ENCODE measurements around the gene VAMP2. TPM values are rescaled to one million over a fixed set of nuclear protein-coding genes. Genes with fewer than 3 reads are reported as not detected.

Gene VAMP2
- total RNA-seq, 4 donors from 2014 or later, result 20.9 to 49.4 (median 30.1) TPM

- Histone ChIP-seq H3K4me1 (peaks cover 4 to 10% (median 7%) of the 10 kb centered on the region in 4 donors), H3K36me3 (no peaks in the 10 kb centered on the region), H3K9me3 (no peaks in the 10 kb centered on the region), H3K27ac (no peak overlapping the region), H3K27me3 (peaks cover 69% of the 10 kb centered on the region), H3K4me3 (peak overlapping the region in 2 of 4 donors; percentile 39 to 42)
- in situ Hi-C loops (cut with MboI; ENCODE audit: low pct_ligation_motif_present in 1 of 4, low pct_unique_long_range_greater_than_20kb in 1 of 4, low sequenced_read_pairs in 3 of 4) (loop anchor here in 1 of 4 donors (10.0 kb wide), 1 partner anchor 45 kb away; no protein-coding TSS in a partner anchor), intact Hi-C loops (cut with DNase I; ENCODE audit: low total_unique reads) (no loop called here)
- DNase-seq, result peak; percentile 78
- WGBS, 2 donors (ENCODE audit: low coverage in 1 of 2), result 0 to 12% methylated on average over 4 to 52 of the region's 63 CpGs
- TF ChIP-seq EP300 (IDR thresholded peaks at IDR 0.05; ENCODE audit: low read depth) (no peak), CTCF (IDR thresholded peaks at IDR 0.05) (peak; percentile 77 to 93 (median 87)), POLR2AphosphoS5 (IDR thresholded peaks at IDR 0.05) (no peak)
Measured at GRCh38 chr17:8109661-8110455, 52.9 kb downstream of the VAMP2 start.

Other genes with a start within 250 kb of the VAMP2 start
- 1 to 10 TPM in 2 of 4 donors, under 1 TPM in 1, not detected in 1; 0.75 to 3.4 (median 2.7) TPM for gene RNF227, start 246.7 kb downstream of the VAMP2 start, total RNA-seq
- 1 to 10 TPM in 1 of 4 donors, under 1 TPM in 2, not detected in 1; 0.40 to 1.6 (median 0.82) TPM for gene KCNAB3, start 233.1 kb downstream of the VAMP2 start, total RNA-seq
- gene TRAPPC1, start 231.0 kb downstream of the VAMP2 start, total RNA-seq, result 10 to 100 TPM; 42.7 to 70.9 (median 68.8) TPM
- gene CNTROB, start 230.7 kb downstream of the VAMP2 start, total RNA-seq, result 10 to 100 TPM; 22.7 to 62.1 (median 31.6) TPM
- under 1 TPM in 1 of 4 donors, not detected in 3; 0.14 TPM for gene GUCY2D, start 160.3 kb downstream of the VAMP2 start, total RNA-seq
- 10 to 100 TPM in 1 of 4 donors, 1 to 10 TPM in 3; 3.3 to 44.4 (median 5.4) TPM for gene ALOX15B, start 123.9 kb downstream of the VAMP2 start, total RNA-seq
- gene ALOX12B, start 75.2 kb downstream of the VAMP2 start, total RNA-seq, result not detected
- gene ALOXE3, start 44.4 kb downstream of the VAMP2 start, total RNA-seq, result under 1 TPM in 1 of 4 donors, not detected in 3; 0.79 TPM
- not detected for gene HES7, start 38.8 kb downstream of the VAMP2 start, total RNA-seq
- gene PER1, start 10.5 kb downstream of the VAMP2 start, total RNA-seq, result 100 to 1,000 TPM in 2 of 4 donors, 10 to 100 TPM in 2; 55.9 to 211 (median 109) TPM
- 10 to 100 TPM in 2 of 4 donors, 1 to 10 TPM in 2; 1.5 to 74.6 (median 18.3) TPM for gene TMEM107, start 13.4 kb upstream of the VAMP2 start, total RNA-seq
- gene BORCS6, start 27.2 kb upstream of the VAMP2 start, total RNA-seq, result 10 to 100 TPM in 3 of 4 donors, 1 to 10 TPM in 1; 3.2 to 17.1 (median 12.7) TPM
- gene AURKB, start 47.6 kb upstream of the VAMP2 start, total RNA-seq, result 1 to 10 TPM; 2.2 to 8.6 (median 5.6) TPM
- gene CTC1, start 85.1 kb upstream of the VAMP2 start, total RNA-seq, result 100 to 1,000 TPM in 1 of 4 donors, 10 to 100 TPM in 3; 19.9 to 139 (median 31.7) TPM
- gene PFAS, start 86.3 kb upstream of the VAMP2 start, total RNA-seq, result 10 to 100 TPM in 2 of 4 donors, 1 to 10 TPM in 1, under 1 TPM in 1; 0.75 to 24.9 (median 8.9) TPM
- gene RANGRF, start 125.7 kb upstream of the VAMP2 start, total RNA-seq, result 10 to 100 TPM in 3 of 4 donors, 1 to 10 TPM in 1; 8.4 to 47.1 (median 14.6) TPM
- 10 to 100 TPM in 1 of 4 donors, 1 to 10 TPM in 3; 2.2 to 27.7 (median 4.2) TPM for gene SLC25A35, start 132.5 kb upstream of the VAMP2 start, total RNA-seq
- 10 to 100 TPM in 2 of 4 donors, 1 to 10 TPM in 1, under 1 TPM in 1; 0.96 to 18.3 (median 6.6) TPM for gene ARHGEF15, start 147.3 kb upstream of the VAMP2 start, total RNA-seq
- not detected for gene ODF4, start 176.9 kb upstream of the VAMP2 start, total RNA-seq
- gene RPL26, start 220.2 kb upstream of the VAMP2 start, total RNA-seq, result 1,000 to 10,000 TPM in 3 of 4 donors, 100 to 1,000 TPM in 1; 714 to 2,921 (median 2,064) TPM
- not detected for gene RNF222, start 234.9 kb upstream of the VAMP2 start, total RNA-seq

All from transverse colon (tissue), 4 donors.